Fibroblast of the conjunctiva (primary cell): ENCODE results near the gene HOOK2.
A peak's percentile ranks its signal among the peaks of the same experiment; 100 is the strongest.
"Not testable (repeated sequence)": the region's sequence is repeated elsewhere in the genome, so short reads cannot be mapped to it uniquely, and the experiment has no call there.

Experiments
- DNase-seq: peaks from one replicate; pipeline ENCODE4 v3.0.0-alpha.2; 2010; ENCODE audit warnings: low read depth

The HOOK2 gene

DNA sequence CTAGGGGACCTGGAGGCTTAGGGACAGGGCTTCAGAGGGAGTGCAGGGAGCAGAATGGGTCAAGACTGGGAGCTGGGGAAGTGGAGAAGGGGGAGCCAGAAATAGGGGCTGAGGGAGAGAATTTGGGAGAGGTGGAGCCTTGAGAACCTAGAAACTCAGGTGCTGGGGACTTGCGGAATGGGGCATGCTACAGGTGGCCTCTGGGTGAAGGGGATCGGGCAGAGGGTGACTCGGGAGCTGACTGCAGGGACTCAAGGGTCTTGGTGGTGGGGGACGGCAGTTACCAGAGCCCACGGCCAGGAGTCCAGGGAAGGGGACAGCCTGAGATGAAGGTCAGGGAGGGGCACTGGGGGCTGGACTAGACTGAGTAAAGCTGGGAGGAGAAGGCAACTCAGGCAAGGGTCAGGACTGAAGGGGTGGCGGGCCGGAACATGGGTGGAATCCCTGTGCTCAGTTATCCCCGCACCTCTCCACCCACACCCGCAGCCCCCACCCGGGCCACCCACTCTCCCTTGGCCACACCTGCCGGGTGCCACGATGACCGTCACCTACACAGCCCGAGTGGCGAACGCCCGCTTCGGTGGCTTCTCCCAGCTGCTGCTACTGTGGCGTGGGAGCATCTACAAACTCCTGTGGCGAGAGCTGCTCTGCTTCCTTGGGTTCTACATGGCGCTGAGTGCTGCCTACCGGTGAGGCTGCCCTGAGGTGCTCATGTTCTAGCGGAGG is 23.1 kb downstream of the HOOK2 start:
- DNase-seq, result no peak

DNA sequence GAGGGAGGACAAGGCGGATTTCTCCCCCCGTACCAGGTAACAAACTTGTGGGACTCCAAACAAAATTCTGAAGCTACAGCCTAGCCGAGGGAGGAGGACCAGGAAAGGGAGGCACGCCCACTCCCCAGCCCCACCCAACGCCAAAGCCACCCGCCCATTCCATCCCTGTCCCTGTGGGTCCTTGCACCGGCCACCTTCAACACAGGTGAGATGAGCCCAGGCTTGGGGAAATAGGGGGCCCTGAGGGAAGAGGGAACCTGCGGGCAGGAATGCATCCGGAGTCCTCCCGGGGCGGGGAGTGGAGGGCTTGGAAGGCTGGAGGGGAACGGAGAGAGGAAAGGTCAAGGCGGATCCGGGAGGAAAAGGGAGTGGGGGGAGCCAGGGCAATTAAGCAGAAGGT is 23.7 kb downstream of the HOOK2 start, which contains the start of gene BEST2:
BEST2 (plus strand) TSS at position 157 of the 400 bp plus-strand sequence. CDS start 802 bp downstream, outside the sequence.
- no peak for DNase-seq

DNA sequence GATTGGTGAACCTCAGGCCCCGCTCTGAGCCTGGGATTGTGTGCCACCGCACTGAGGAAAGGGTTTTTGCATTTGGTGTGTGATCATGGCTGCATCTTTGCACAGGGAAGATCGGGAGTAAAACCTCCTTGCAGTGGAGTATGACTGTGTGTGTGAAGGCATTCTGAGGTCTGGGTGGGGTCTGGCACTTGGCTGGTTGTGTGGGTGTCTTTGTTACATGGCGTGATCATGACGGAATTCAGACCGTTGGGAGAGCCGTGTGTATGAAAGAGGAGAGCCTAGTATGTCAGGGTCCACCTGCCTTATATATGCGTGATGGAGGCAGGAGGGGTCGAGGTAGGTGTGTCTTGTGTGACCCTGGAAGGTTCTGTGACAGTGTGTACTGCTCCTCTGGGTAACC is 24.5 kb downstream of the HOOK2 start:
- DNase-seq, result no peak

- no peak for DNase-seq
These were observed 25.3 kb downstream of the HOOK2 start for GRCh38 chr19:12749938-12750521.

DNA sequence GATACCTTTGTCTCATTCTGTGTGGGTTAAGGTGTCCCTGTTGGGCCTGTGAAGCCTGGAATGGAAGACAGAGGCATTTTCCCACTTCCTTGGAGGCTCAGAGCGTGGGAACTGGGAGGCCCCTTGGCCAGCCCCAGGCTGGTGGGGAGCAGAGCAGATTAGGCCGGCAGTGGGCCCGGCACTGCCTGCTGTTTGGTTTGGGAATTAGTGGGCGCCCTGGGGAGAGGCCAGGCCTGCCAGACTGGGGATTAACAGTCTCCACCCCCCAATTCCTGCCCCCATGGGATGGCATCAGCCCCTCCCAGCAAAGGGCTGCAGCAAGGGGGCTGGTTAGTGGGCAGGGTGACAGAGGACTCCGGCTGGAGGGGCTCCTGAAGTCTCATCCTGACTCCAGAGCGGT is 26.9 kb downstream of the HOOK2 start:
- DNase-seq, result no peak

- DNase-seq, result no peak
These were observed 30.0 kb downstream of the HOOK2 start for GRCh38 chr19:12745166-12745897.

DNA sequence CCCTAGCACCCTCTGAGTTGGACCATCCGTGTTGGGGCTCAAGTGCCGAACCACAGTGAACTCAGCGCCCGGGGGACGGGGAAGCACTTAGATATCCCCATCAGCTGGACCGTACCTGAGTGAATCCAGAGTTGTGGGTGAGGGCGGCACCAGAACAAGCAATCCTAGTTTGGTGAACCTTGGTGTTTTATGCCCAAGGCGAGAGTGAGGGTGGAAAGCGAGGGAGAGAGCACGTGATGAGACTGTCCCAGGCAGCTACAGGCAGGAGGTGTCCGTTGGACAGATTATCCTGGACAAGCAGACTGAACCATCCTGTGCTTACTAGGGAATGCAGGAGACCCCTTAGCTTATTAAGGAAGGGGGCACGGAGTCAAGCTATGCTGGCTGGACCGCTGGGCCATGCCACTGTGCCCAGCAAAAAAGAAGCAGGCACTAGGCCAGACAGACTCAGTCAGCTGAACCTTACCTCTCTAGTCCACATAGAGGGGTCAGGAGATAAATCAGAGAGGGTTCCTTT is 37.5 kb downstream of the HOOK2 start:
- DNase-seq, result no peak

GRCh38 chr19:12736995-12737834 is 38.1 kb downstream of the HOOK2 start, which contains the start of gene GET3:
GET3 (plus strand) TSS chr19:12737497; CDS start chr19:12737506, 9 bp downstream.
- peak; percentile 100 for DNase-seq

- no peak for DNase-seq
These were observed 41.8 kb downstream of the HOOK2 start for GRCh38 chr19:12733369-12734214.

GRCh38 chr19:12731337-12731736 is 44.0 kb downstream of the HOOK2 start:
- DNase-seq, result no peak

DNA sequence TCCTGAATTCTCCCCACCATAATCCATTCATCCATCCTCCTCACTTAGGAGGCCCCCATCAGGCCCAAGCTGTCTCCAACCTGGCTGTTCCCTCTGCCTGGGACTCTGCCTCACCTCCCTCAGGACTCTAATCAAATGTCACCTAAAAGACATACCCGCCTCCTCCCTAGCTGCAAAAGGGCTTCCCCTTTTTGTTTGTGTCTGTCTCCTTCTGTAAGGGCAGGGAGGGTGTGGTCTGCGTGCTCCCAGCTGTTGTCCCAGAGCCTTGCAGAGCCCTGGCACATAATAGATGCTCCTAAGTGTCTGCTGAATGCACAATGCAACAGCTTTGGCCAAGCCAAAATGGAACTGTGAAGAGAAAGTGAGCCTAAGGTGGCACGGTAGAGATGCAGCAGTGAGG is 45.3 kb downstream of the HOOK2 start:
- DNase-seq, result no peak

DNA sequence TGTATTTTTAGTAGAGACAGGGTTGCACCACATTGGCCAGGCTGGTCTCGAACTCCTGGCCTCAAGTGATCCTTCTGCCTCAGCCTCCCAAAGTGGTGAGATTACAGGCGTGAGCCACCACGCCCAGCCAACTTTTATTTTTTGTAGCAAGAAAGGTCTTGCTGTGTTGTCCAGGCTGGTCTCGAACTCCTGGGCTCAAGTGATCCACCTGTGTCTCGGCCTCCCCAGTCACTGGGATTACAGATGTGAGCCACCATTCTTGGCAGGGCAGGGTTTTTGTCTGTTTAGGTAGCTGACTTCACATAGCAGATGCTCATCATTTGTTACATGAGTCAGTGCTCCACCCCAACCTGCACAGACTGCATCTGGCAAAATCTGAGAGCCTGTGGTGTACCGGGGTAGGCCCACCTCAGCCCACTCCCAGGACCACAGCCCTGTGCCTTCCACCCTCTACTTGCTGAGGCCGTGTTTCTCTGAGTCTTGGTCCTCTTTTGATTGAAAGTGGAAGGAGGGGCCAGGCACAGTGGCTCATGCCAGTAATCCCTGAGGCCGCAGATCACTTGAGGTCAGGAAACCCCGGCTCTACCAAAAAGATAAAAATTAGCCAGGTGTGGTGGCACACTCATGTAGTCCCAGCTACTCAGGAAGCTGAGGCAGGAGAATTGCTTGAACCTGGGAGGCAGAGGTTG is 47.5 kb downstream of the HOOK2 start:
- no peak for DNase-seq

DNA sequence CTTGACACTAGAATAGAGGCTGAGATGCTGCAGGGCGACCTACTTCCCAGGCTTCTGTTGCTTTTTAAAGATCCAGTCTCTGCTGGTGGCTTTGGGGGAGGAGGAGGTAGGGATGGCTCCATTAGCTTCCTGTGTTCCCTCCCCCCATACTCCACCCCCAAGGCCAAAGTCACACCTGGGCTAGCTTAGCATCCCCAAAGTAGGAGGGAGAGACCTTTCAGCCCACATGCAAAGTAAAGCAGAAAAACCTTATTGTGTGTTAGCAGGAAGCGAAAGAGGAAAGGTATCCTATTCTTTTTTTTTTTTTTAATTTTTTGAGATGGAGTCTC is 48.4 kb downstream of the HOOK2 start:
- no peak for DNase-seq

GRCh38 chr19:12725612-12726011 is 49.7 kb downstream of the HOOK2 start:
- not testable (repeated sequence) for DNase-seq

- DNase-seq, result peak; percentile 37
These were observed 51.5 kb downstream of the HOOK2 start, which contains the start of gene TNPO2 for GRCh38 chr19:12723641-12724426. TNPO2 (minus strand) TSS chr19:12723932; CDS start chr19:12720977, 2,955 bp downstream.

GRCh38 chr19:12723381-12723640 is 52.0 kb downstream of the HOOK2 start:
- DNase-seq, result no peak

DNA sequence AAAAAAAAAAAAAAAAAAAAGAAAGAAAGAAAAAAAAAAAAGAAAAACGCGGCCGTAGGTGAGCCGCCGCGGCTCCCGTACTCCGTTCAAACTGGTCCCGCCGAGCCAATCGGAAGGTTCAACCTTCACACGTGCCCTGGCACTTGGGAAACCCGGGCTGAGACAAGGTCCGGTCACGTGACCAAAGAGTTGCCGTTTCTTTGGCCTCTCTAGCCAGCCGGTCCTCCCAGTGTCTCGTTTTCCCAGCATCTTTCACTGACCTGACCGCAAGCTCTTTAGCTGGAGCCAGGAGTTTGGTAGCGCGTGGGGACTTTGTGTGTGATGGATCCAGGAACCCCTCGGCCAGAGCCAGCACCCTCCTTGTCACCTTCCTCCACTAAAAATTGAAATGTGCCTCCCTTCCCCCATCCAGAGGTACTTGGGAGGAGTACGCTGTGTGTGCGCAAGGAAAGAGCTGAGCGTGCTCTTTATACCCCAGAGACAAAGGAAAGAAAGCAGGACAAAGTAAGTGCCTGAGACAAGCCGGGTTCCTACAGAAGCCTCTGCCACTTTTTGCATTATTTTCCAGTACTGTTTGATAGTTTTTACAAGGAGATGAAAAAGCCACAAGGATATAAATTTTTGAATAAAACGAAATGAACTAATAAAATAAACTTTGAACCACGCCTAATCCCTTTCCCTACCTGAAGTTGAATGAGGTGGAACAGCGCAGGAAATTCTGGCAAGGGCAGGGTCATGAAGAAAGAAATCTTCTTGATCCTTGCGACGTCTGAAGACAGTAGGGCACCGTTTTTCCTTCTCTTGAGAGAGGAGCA is 52.6 kb downstream of the HOOK2 start:
- DNase-seq, result peak; percentile 98

- DNase-seq, result peak; percentile 74
These were observed 53.4 kb downstream of the HOOK2 start for GRCh38 chr19:12721656-12722565.
